ENCODE data around the gene GRAP2. TPM values are rescaled to one million over a fixed set of nuclear protein-coding genes. Genes with fewer than 3 reads are reported as not detected.

Gene GRAP2
- total and polyA plus RNA-seq, 2 donors (not counting 1 experiment from before 2014, with no cell fraction given): 13.5 to 26.4 TPM

- H3K4me3 Mint-ChIP-seq: peak overlapping the region; percentile 76
- Histone ChIP-seq H3K4me3 (ENCODE audit: control extremely low read depth in 1 of 5, extremely low read depth in 1 of 5, insufficient read depth in 1 of 5, low read depth in 2 of 5, low read length in 4 of 5) (peak overlapping the region in 2 of 5 experiments; percentile 1 to 17), H4K20me1 (ENCODE audit: control insufficient read depth, insufficient read depth, low read length, poor library complexity, severe bottlenecking) (peaks cover 4% of the 10 kb centered on the region), H3K79me2 (ENCODE audit: control insufficient read depth, insufficient read depth, low read length) (peaks cover 38% of the 10 kb centered on the region), H2AFZ (ENCODE audit: insufficient read depth, low read depth, low read length, poor library complexity, severe bottlenecking) (no peak overlapping the region), H3K4me2 (replicated peaks; ENCODE audit: low read depth, low read length, poor library complexity, severe bottlenecking) (peak overlapping the region; percentile 61), H3K9ac (ENCODE audit: low read length) (peak overlapping the region; percentile 14), H3K27me3 (replicated peaks in 1 of 4; ENCODE audit: control extremely low read depth in 1 of 4, control insufficient read depth in 3 of 4, insufficient read depth in 4 of 4, low read length in 3 of 4) (no peaks in the 10 kb centered on the region), H3K9me3 (ENCODE audit: control extremely low read depth in 1 of 3, control insufficient read depth in 2 of 3, insufficient read depth in 1 of 3, low read length in 2 of 3) (no peaks in the 10 kb centered on the region), H3K27ac (ENCODE audit: low read length in 2 of 2) (peak overlapping the region; percentile 23 to 40), H3K36me3 (replicated peaks in 1 of 2; ENCODE audit: control extremely low read depth in 1 of 2, control insufficient read depth in 1 of 2, extremely low read depth in 1 of 2, insufficient read depth in 2 of 2, low read length in 1 of 2) (peaks cover 0 to 9% of the 10 kb centered on the region in 2 experiments), H3K4me1 (ENCODE audit: control insufficient read depth in 2 of 2, insufficient read depth in 2 of 2, low read length in 2 of 2) (peaks cover 73 to 76% of the 10 kb centered on the region in 2 donors)
- H3K27me3 Mint-ChIP-seq: no peaks in the 10 kb centered on the region
- peaks cover 70% of the 10 kb centered on the region for H3K4me1 Mint-ChIP-seq
- H3K27ac Mint-ChIP-seq: peak overlapping the region; percentile 57
- DNase-seq (peak; percentile 60), ATAC-seq (ENCODE audit: low read depth) (no peak)
- no peak for TF ChIP-seq EZH2 (IDR thresholded peaks at IDR 0.05; ENCODE audit: borderline replicate concordance, insufficient read depth, low read depth, low read length, poor library complexity, severe bottlenecking)
- TF ChIP-seq, protein P1, sequence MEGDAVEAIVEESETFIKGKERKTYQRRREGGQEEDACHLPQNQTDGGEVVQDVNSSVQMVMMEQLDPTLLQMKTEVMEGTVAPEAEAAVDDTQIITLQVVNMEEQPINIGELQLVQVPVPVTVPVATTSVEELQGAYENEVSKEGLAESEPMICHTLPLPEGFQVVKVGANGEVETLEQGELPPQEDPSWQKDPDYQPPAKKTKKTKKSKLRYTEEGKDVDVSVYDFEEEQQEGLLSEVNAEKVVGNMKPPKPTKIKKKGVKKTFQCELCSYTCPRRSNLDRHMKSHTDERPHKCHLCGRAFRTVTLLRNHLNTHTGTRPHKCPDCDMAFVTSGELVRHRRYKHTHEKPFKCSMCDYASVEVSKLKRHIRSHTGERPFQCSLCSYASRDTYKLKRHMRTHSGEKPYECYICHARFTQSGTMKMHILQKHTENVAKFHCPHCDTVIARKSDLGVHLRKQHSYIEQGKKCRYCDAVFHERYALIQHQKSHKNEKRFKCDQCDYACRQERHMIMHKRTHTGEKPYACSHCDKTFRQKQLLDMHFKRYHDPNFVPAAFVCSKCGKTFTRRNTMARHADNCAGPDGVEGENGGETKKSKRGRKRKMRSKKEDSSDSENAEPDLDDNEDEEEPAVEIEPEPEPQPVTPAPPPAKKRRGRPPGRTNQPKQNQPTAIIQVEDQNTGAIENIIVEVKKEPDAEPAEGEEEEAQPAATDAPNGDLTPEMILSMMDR (IDR thresholded peaks at IDR 0.05): no peak
- intact Hi-C loops (cut with micrococcal nuclease): no loop called here
- ChIA-PET POLR2A (interaction anchor here (0.6 kb wide), 1 partner anchor 601 kb away, joined by 4 read pairs; no protein-coding TSS in a partner anchor), CTCF (interaction anchor here (0.6 to 3.5 kb wide), 8 partner anchors 10 to 672 kb away, joined by 3 to 17 read pairs (median 4); no protein-coding TSS in a partner anchor)
- 97% methylated on average over 3 of the region's 8 CpGs for WGBS (ENCODE audit: insufficient coverage)
- H3K9me3 Mint-ChIP-seq (ENCODE audit: insufficient read depth): no peaks in the 10 kb centered on the region
Measured at GRCh38 chr22:39946503-39947219, 45.8 kb downstream of the GRAP2 start.
